ENCODE data around the gene ELOVL5. TPM values are rescaled to one million over a fixed set of nuclear protein-coding genes. Genes with fewer than 3 reads are reported as not detected.

The ELOVL5 gene
- total RNA-seq, 4 donors from 2014 or later = 58.4 to 97.0 (median 69.7) TPM

GRCh38 chr6:53330137-53330536, 18.6 kb downstream of the ELOVL5 start:
- Histone ChIP-seq H3K9me3 (no peaks in the 10 kb centered on the region), H3K36me3 (no peaks in the 10 kb centered on the region), H3K27me3 (no peaks in the 10 kb centered on the region), H3K4me1 (peaks cover 0 to 75% (median 25%) of the 10 kb centered on the region in 4 donors), H3K27ac (no peak overlapping the region), H3K4me3 (no peak overlapping the region)
- TF ChIP-seq POLR2A (IDR thresholded peaks at IDR 0.05) (no peak), EP300 (IDR thresholded peaks at IDR 0.05) (no peak), CTCF (IDR thresholded peaks at IDR 0.05) (no peak)
- WGBS, 2 donors = 98% methylated on average over 1 of the region's 1 CpG
- no peak for DNase-seq (ENCODE audit: low spot score in 2 of 2)

- H3K4me1 ChIP-seq = peaks cover 0 to 57% (median 19%) of the 10 kb centered on the region in 4 donors
- no peak for DNase-seq (ENCODE audit: low spot score in 2 of 2)
- no peaks in the 10 kb centered on the region for H3K36me3 ChIP-seq
- no peak overlapping the region for H3K27ac ChIP-seq
- H3K27me3 ChIP-seq = no peaks in the 10 kb centered on the region
- H3K4me3 ChIP-seq = no peak overlapping the region
- TF ChIP-seq EP300 (IDR thresholded peaks at IDR 0.05) (no peak), CTCF (IDR thresholded peaks at IDR 0.05) (no peak), POLR2A (IDR thresholded peaks at IDR 0.05) (no peak)
- H3K9me3 ChIP-seq = no peaks in the 10 kb centered on the region
Observed at GRCh38 chr6:53328375-53328774, 20.4 kb downstream of the ELOVL5 start.

GRCh38 chr6:53327017-53327395, 21.7 kb downstream of the ELOVL5 start:
- Histone ChIP-seq H3K4me1 (peaks cover 0 to 54% (median 25%) of the 10 kb centered on the region in 4 donors), H3K9me3 (no peaks in the 10 kb centered on the region), H3K4me3 (no peak overlapping the region), H3K27me3 (no peaks in the 10 kb centered on the region), H3K36me3 (no peaks in the 10 kb centered on the region), H3K27ac (peak overlapping the region in 2 of 4 donors; percentile 21 to 38)
- TF ChIP-seq CTCF (IDR thresholded peaks at IDR 0.05) = no peak
- TF ChIP-seq POLR2A (IDR thresholded peaks at IDR 0.05) = no peak
- TF ChIP-seq EP300 (IDR thresholded peaks at IDR 0.05) = no peak
- no peak for DNase-seq (ENCODE audit: low spot score in 2 of 2)

GRCh38 chr6:53326372-53327016, 22.3 kb downstream of the ELOVL5 start:
- Histone ChIP-seq H3K4me1 (peaks cover 0 to 57% (median 26%) of the 10 kb centered on the region in 4 donors), H3K9me3 (no peaks in the 10 kb centered on the region), H3K4me3 (no peak overlapping the region), H3K27ac (peak overlapping the region in 1 of 4 donors; percentile 38), H3K27me3 (no peaks in the 10 kb centered on the region), H3K36me3 (no peaks in the 10 kb centered on the region)
- WGBS, 2 donors = 67 to 80% methylated on average over 11 of the region's 11 CpGs
- no peak for TF ChIP-seq EP300 (IDR thresholded peaks at IDR 0.05)
- no peak for TF ChIP-seq CTCF (IDR thresholded peaks at IDR 0.05)
- no peak for DNase-seq (ENCODE audit: low spot score in 2 of 2)

- Histone ChIP-seq H3K27ac (no peak overlapping the region), H3K9me3 (no peaks in the 10 kb centered on the region), H3K27me3 (no peaks in the 10 kb centered on the region), H3K4me3 (no peak overlapping the region), H3K36me3 (no peaks in the 10 kb centered on the region), H3K4me1 (peaks cover 0 to 64% (median 26%) of the 10 kb centered on the region in 4 donors)
- TF ChIP-seq CTCF (IDR thresholded peaks at IDR 0.05) (no peak), EP300 (IDR thresholded peaks at IDR 0.05) (no peak), POLR2A (IDR thresholded peaks at IDR 0.05) (no peak)
- DNase-seq (ENCODE audit: low spot score in 2 of 2) = no peak
- 74 to 77% methylated on average over 6 of the region's 6 CpGs for WGBS, 2 donors
Observed at GRCh38 chr6:53325785-53326184, 23.0 kb downstream of the ELOVL5 start.
